GM12865 (cell line): ENCODE results near the gene IL12RB1.

Experiments
- DNase-seq: peaks from one replicate; pipeline ENCODE4 v3.0.0; 2010; ENCODE audit warnings: low read depth
- H3K4me3 ChIP-seq: 2 replicates; pipeline ENCODE4 v1.5.1; 2011; ENCODE audit warnings: mild to moderate bottlenecking, low read depth, low read length, control low read depth
- TF ChIP-seq, protein P1 (sequence below): IDR thresholded peaks from 2 replicates; pipeline ENCODE4 v1.5.1; 2011; ENCODE audit warnings: low read length, control low read depth, low read depth, inconsistent platforms; ENCODE audit not compliant: insufficient read depth; ENCODE audit errors: missing control alignments

The IL12RB1 gene

DNA sequence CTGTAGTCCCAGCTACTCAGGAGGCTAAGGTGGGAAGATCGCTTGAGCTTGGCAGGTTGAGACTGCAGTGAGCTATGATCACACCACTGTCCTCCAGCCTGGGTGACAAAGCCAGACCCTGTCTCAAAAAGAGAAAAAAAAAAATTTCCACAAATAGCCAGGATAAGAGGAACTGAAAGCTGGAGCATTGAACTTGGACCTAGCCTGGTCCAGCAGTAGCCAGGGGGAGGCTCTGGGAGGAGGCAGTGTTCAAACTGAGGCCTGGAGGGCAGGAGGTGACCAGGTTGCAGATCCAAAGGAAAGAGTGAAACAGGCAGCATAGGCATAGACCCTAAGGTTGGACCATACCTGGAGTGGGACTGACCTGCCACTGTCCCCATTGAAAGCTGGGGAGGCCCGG, 39.4 kb upstream of the IL12RB1 start:
- DNase-seq: no peak
- no peak overlapping the region for H3K4me3 ChIP-seq
- TF ChIP-seq, protein P1, sequence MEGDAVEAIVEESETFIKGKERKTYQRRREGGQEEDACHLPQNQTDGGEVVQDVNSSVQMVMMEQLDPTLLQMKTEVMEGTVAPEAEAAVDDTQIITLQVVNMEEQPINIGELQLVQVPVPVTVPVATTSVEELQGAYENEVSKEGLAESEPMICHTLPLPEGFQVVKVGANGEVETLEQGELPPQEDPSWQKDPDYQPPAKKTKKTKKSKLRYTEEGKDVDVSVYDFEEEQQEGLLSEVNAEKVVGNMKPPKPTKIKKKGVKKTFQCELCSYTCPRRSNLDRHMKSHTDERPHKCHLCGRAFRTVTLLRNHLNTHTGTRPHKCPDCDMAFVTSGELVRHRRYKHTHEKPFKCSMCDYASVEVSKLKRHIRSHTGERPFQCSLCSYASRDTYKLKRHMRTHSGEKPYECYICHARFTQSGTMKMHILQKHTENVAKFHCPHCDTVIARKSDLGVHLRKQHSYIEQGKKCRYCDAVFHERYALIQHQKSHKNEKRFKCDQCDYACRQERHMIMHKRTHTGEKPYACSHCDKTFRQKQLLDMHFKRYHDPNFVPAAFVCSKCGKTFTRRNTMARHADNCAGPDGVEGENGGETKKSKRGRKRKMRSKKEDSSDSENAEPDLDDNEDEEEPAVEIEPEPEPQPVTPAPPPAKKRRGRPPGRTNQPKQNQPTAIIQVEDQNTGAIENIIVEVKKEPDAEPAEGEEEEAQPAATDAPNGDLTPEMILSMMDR: no peak

DNA sequence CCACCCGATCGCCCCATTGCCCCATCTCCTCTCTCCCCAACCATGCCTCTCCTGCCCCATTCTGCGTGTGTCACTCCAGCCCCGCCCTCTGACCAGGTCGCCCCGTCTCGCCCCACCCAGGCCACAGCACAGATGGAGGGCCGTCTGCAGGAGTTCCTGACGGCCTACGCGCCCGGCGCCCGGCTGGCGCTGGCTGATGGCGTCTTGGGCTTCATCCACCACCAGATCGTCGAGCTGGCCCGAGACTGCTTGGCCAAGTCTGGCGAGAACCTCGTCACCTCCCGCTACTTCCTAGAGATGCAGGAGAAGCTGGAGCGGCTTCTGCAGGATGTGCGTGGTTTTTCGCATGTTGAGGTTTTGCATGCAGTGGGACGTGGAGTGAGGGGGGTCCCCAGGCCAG, 37.1 kb upstream of the IL12RB1 start:
- H3K4me3 ChIP-seq: no peak overlapping the region
- TF ChIP-seq, protein P1: no peak
- no peak for DNase-seq

DNA sequence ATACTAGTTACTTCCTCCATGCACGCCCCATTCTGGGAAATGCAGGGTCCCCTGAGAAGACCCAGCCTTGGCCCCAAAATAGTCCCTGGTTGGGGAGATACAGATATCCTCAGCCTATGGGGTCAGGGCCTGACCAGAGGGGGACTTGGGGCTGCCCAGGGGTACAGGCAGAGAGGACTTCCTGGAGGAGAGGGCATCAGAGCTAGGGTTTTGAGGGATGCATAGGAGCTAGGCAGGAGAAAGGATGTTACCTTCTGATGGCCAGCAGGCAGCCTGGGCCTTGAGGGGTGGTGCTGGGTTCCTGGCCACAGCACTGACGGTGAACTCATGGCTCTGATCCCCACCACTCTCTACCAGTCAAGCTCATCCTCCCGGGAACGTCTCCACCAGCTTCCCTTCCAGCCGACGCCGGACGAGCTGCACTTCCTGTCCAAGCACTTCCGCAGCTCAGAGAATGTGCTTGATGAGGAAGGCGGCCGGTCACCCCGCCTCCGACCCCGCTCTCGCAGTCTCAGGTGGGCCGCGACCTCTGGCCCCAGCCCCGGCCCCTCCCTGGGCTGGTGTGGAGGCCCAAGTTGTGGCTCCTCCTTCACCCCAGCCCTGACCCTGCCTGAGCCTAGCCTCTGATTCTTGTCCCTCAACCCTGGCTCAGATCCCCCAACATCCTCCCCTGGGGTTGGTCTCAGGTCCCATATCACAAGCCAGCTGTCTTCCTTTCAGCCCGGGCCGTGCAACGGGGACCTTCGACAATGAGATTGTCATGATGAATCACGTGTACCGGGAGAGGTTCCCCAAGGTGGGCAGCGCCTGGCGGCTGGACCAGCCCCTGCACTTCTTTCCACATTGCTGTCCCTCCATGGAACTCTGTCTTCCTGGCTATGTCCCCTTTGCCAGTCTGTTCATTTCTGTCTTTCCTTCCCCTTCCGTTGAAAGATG, 36.4 kb upstream of the IL12RB1 start:
- no peak for DNase-seq
- TF ChIP-seq, protein P1: no peak
- H3K4me3 ChIP-seq: no peak overlapping the region

DNA sequence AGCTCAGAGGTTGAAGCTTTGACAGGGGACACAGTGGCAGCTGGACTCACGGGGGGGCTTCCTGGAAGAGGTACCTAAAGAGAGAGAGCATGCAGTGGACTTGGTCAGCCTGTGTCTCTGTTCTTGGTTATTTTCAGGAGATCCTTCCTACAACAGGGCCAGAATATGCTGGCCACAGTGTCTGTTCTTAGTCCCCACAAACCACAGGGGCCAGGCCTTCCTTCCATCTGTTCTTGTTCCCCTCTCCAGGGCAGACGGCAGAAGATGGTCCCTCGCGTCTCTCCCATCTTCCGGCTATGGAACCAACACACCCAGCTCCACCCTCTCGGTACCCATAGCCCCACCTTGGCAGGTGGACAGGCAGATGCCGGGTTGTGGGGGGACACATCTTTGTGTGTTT, 35.7 kb upstream of the IL12RB1 start:
- no peak overlapping the region for H3K4me3 ChIP-seq
- TF ChIP-seq, protein P1: no peak
- no peak for DNase-seq

DNA sequence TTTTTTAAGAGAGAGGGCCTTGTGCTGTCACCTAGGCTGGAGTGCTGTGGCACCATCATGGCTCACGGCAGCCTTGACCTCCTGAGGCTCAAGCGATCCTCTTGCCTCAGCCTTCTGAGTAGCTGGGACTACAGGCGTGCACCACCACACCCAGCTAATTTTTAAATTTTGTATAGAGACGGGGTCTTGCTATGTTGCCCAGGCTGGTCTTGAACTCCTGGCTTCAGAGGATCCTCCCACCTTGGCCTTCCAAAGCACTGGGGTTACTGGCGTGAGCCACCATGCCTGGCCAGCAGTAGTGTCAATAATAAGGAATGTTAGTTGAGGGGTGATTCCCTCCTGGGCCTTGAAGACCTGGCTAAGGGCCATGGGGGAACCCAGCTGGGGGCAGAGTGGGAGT, 34.4 kb upstream of the IL12RB1 start:
- TF ChIP-seq, protein P1: no peak
- no peak overlapping the region for H3K4me3 ChIP-seq
- no peak for DNase-seq

DNA sequence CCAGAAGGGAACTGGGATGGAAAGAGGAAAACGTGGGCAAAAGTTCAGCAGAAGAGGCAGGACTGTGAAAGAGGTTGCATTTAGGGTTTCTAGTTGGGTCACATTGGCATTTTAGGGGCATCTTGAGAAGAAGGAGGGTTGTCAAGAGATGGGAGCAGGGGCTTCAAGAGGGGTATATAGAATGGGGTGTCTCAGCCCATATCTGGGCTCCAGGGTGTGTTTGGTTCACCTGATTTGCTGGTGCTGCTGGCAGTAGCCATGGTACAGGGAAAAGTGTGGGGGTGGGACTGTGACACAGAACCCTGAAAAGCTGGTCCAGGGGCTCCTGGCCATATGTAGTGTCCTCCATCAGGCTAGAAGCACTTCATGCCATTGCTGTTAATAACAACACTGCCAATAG, 33.4 kb upstream of the IL12RB1 start:
- no peak overlapping the region for H3K4me3 ChIP-seq
- TF ChIP-seq, protein P1: no peak
- DNase-seq: no peak
